ENCODE results near the gene GAA.

GAA gene

GRCh38 chr17:80118601-80119270 is 17.4 kb downstream of the GAA start:
- Histone ChIP-seq H3K4me3 (ENCODE audit: low read depth, low read length) (no peak overlapping the region), H2AFZ (ENCODE audit: insufficient read depth, low read length, poor library complexity) (no peak overlapping the region), H3K4me2 (ENCODE audit: low read length) (no peak overlapping the region), H2BK12ac (ENCODE audit: low read length) (no peak overlapping the region), H3K27ac (ENCODE audit: low read depth, low read length) (no peak overlapping the region), H4K12ac (ENCODE audit: low read depth, low read length) (no peak overlapping the region), H2BK5ac (ENCODE audit: low read depth, low read length, poor library complexity) (no peak overlapping the region), H3K4ac (ENCODE audit: low read depth, low read length) (no peak overlapping the region), H4K91ac (ENCODE audit: low read depth, low read length) (no peak overlapping the region), H3K9ac (ENCODE audit: low read length) (no peak overlapping the region), H3K79me2 (ENCODE audit: control insufficient read depth, insufficient read depth, low read length, poor library complexity) (no peaks in the 10 kb centered on the region), H3K36me3 (ENCODE audit: control insufficient read depth in 1 of 2, insufficient read depth in 2 of 2, low read length in 2 of 2) (peaks cover 5% of the 10 kb centered on the region in 2 experiments), H2BK120ac (ENCODE audit: insufficient read depth, low read length, poor library complexity) (no peak overlapping the region), H4K8ac (ENCODE audit: low read depth, low read length) (no peak overlapping the region), H3K9me3 (ENCODE audit: insufficient read depth, low read depth, low read length) (no peaks in the 10 kb centered on the region), H3K4me1 (ENCODE audit: control insufficient read depth in 1 of 2, insufficient read depth in 2 of 2, low read length in 2 of 2) (peaks cover 2 to 6% of the 10 kb centered on the region in 2 experiments), H2AK5ac (ENCODE audit: low read length) (no peak overlapping the region), H3K14ac (ENCODE audit: low read length) (no peak overlapping the region), H3K27me3 (ENCODE audit: insufficient read depth, low read length) (no peaks in the 10 kb centered on the region), H3K79me1 (ENCODE audit: low read length) (no peaks in the 10 kb centered on the region), H3K18ac (ENCODE audit: low read length) (no peak overlapping the region), H3K23ac (ENCODE audit: low read length) (no peak overlapping the region)
- no peak for DNase-seq
- WGBS (ENCODE audit: extremely low coverage, insufficient coverage, insufficient read length): no CpG with 5 or more reads among the region's 35 CpGs

GRCh38 chr17:80119271-80119791 is 17.9 kb downstream of the GAA start:
- no peaks in the 10 kb centered on the region for H3K27me3 ChIP-seq (ENCODE audit: insufficient read depth, low read length)
- H3K4me3 ChIP-seq (ENCODE audit: low read depth, low read length): no peak overlapping the region
- no peak overlapping the region for H2AFZ ChIP-seq (ENCODE audit: insufficient read depth, low read length, poor library complexity)
- H2AK5ac ChIP-seq (ENCODE audit: low read length): no peak overlapping the region
- no peak overlapping the region for H2BK12ac ChIP-seq (ENCODE audit: low read length)
- no peak overlapping the region for H3K23ac ChIP-seq (ENCODE audit: low read length)
- peaks cover 5% of the 10 kb centered on the region in 2 experiments for H3K36me3 ChIP-seq (ENCODE audit: control insufficient read depth in 1 of 2, insufficient read depth in 2 of 2, low read length in 2 of 2)
- H2BK5ac ChIP-seq (ENCODE audit: low read depth, low read length, poor library complexity): no peak overlapping the region
- H3K18ac ChIP-seq (ENCODE audit: low read length): no peak overlapping the region
- H2BK120ac ChIP-seq (ENCODE audit: insufficient read depth, low read length, poor library complexity): no peak overlapping the region
- no peak overlapping the region for H4K8ac ChIP-seq (ENCODE audit: low read depth, low read length)
- no peak overlapping the region for H4K12ac ChIP-seq (ENCODE audit: low read depth, low read length)
- WGBS (ENCODE audit: extremely low coverage, insufficient coverage, insufficient read length): no CpG with 5 or more reads among the region's 24 CpGs
- no peaks in the 10 kb centered on the region for H3K9me3 ChIP-seq (ENCODE audit: insufficient read depth, low read depth, low read length)
- H3K79me1 ChIP-seq (ENCODE audit: low read length): no peaks in the 10 kb centered on the region
- no peak overlapping the region for H4K91ac ChIP-seq (ENCODE audit: low read depth, low read length)
- no peak overlapping the region for H3K4me2 ChIP-seq (ENCODE audit: low read length)
- H3K14ac ChIP-seq (ENCODE audit: low read length): no peak overlapping the region
- H3K4ac ChIP-seq (ENCODE audit: low read depth, low read length): no peak overlapping the region
- no peak overlapping the region for H3K9ac ChIP-seq (ENCODE audit: low read length)
- DNase-seq: peak in 1 of 2 donors; percentile 43
- H3K27ac ChIP-seq (ENCODE audit: low read depth, low read length): no peak overlapping the region
- no peaks in the 10 kb centered on the region for H3K79me2 ChIP-seq (ENCODE audit: control insufficient read depth, insufficient read depth, low read length, poor library complexity)
- H3K4me1 ChIP-seq (ENCODE audit: control insufficient read depth in 1 of 2, insufficient read depth in 2 of 2, low read length in 2 of 2): peaks cover 8% of the 10 kb centered on the region in 2 experiments

GRCh38 chr17:80119839-80120238 is 18.5 kb downstream of the GAA start:
- Histone ChIP-seq H3K4me3 (ENCODE audit: low read depth, low read length) (no peak overlapping the region), H3K4ac (ENCODE audit: low read depth, low read length) (no peak overlapping the region), H3K14ac (ENCODE audit: low read length) (no peak overlapping the region), H2BK12ac (ENCODE audit: low read length) (no peak overlapping the region), H4K91ac (ENCODE audit: low read depth, low read length) (no peak overlapping the region), H3K9ac (ENCODE audit: low read length) (no peak overlapping the region), H3K36me3 (ENCODE audit: control insufficient read depth in 1 of 2, insufficient read depth in 2 of 2, low read length in 2 of 2) (peaks cover 5% of the 10 kb centered on the region in 2 experiments), H2BK5ac (ENCODE audit: low read depth, low read length, poor library complexity) (no peak overlapping the region), H2BK120ac (ENCODE audit: insufficient read depth, low read length, poor library complexity) (no peak overlapping the region), H3K9me3 (ENCODE audit: insufficient read depth, low read depth, low read length) (no peaks in the 10 kb centered on the region), H4K8ac (ENCODE audit: low read depth, low read length) (no peak overlapping the region), H3K4me2 (ENCODE audit: low read length) (no peak overlapping the region), H4K12ac (ENCODE audit: low read depth, low read length) (no peak overlapping the region), H3K79me1 (ENCODE audit: low read length) (no peaks in the 10 kb centered on the region), H3K27ac (ENCODE audit: low read depth, low read length) (no peak overlapping the region), H3K18ac (ENCODE audit: low read length) (no peak overlapping the region), H3K4me1 (ENCODE audit: control insufficient read depth in 1 of 2, insufficient read depth in 2 of 2, low read length in 2 of 2) (peaks cover 12 to 13% of the 10 kb centered on the region in 2 experiments), H2AK5ac (ENCODE audit: low read length) (no peak overlapping the region), H2AFZ (ENCODE audit: insufficient read depth, low read length, poor library complexity) (no peak overlapping the region), H3K79me2 (ENCODE audit: control insufficient read depth, insufficient read depth, low read length, poor library complexity) (no peaks in the 10 kb centered on the region), H3K23ac (ENCODE audit: low read length) (no peak overlapping the region), H3K27me3 (ENCODE audit: insufficient read depth, low read length) (no peaks in the 10 kb centered on the region)
- DNase-seq: peak in 1 of 2 donors; percentile 32
- WGBS (ENCODE audit: extremely low coverage, insufficient coverage, insufficient read length): no CpG with 5 or more reads among the region's 9 CpGs

- H3K23ac ChIP-seq (ENCODE audit: low read length): no peak overlapping the region
- no peak for DNase-seq
- H2AK5ac ChIP-seq (ENCODE audit: low read length): no peak overlapping the region
- H3K4me1 ChIP-seq (ENCODE audit: control insufficient read depth in 1 of 2, insufficient read depth in 2 of 2, low read length in 2 of 2): peaks cover 6 to 14% of the 10 kb centered on the region in 2 experiments
- no peak overlapping the region for H2AFZ ChIP-seq (ENCODE audit: insufficient read depth, low read length, poor library complexity)
- no peak overlapping the region for H3K18ac ChIP-seq (ENCODE audit: low read length)
- no peak overlapping the region for H4K12ac ChIP-seq (ENCODE audit: low read depth, low read length)
- no peak overlapping the region for H4K8ac ChIP-seq (ENCODE audit: low read depth, low read length)
- peaks cover 5% of the 10 kb centered on the region in 2 experiments for H3K36me3 ChIP-seq (ENCODE audit: control insufficient read depth in 1 of 2, insufficient read depth in 2 of 2, low read length in 2 of 2)
- no peaks in the 10 kb centered on the region for H3K9me3 ChIP-seq (ENCODE audit: insufficient read depth, low read depth, low read length)
- H3K27me3 ChIP-seq (ENCODE audit: insufficient read depth, low read length): no peaks in the 10 kb centered on the region
- H3K79me2 ChIP-seq (ENCODE audit: control insufficient read depth, insufficient read depth, low read length, poor library complexity): no peaks in the 10 kb centered on the region
- H2BK12ac ChIP-seq (ENCODE audit: low read length): no peak overlapping the region
- no peak overlapping the region for H3K9ac ChIP-seq (ENCODE audit: low read length)
- no peaks in the 10 kb centered on the region for H3K79me1 ChIP-seq (ENCODE audit: low read length)
- WGBS (ENCODE audit: extremely low coverage, insufficient coverage, insufficient read length): no CpG with 5 or more reads among the region's 17 CpGs
- H2BK5ac ChIP-seq (ENCODE audit: low read depth, low read length, poor library complexity): no peak overlapping the region
- H2BK120ac ChIP-seq (ENCODE audit: insufficient read depth, low read length, poor library complexity): no peak overlapping the region
- no peak overlapping the region for H3K4ac ChIP-seq (ENCODE audit: low read depth, low read length)
- H4K91ac ChIP-seq (ENCODE audit: low read depth, low read length): no peak overlapping the region
- no peak overlapping the region for H3K27ac ChIP-seq (ENCODE audit: low read depth, low read length)
- no peak overlapping the region for H3K4me2 ChIP-seq (ENCODE audit: low read length)
- no peak overlapping the region for H3K4me3 ChIP-seq (ENCODE audit: low read depth, low read length)
- no peak overlapping the region for H3K14ac ChIP-seq (ENCODE audit: low read length)
Observed at GRCh38 chr17:80122026-80122575, 20.7 kb downstream of the GAA start.
